NCI-H2171 (cell line): ENCODE results near the gene SENP5.
"Not testable (repeated sequence)": the region's sequence is repeated elsewhere in the genome, so short reads cannot be mapped to it uniquely, and the experiment has no call there.

Source experiments
- DNase-seq: peaks from one replicate; lab custom pipeline; 2025; lab: John Stamatoyannopoulos, UW

SENP5 gene

GRCh38 chr3:196941729-196942225 is 74.1 kb downstream of the SENP5 start:
- peak; percentile 61 for DNase-seq

DNA sequence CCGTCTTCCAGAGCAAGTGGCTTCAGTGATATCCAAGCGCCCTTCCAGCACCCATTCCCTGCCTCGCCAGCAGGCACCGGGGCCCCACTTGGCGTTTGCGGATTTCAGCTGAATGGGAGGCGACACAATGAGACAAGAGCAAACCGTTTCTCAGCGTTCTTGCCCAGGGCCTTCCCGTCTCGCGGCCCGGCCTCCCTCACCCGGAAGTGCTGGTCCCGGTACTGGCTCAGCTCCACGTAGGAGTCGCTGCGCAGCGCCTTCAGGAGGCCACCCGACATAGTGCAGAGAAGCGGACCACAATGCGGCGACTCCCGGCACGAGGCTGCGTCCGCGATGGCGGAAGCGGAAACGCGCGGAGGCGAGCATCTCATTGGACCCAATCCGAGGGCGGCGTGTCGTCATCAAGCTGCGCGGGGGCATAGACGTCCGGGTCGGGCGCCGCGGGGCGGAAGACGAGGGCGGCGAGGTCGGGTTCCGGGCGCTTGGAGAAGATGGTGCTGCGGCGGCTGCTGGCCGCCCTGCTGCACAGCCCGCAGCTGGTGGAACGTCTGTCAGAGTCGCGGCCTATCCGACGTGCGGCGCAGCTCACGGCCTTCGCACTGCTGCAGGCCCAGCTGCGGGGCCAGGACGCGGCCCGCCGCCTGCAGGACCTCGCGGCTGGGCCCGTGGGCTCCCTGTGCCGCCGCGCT is 74.7 kb downstream of the SENP5 start, which contains the start of gene NCBP2:
TSS of gene NCBP2 (minus strand) at position 303 of the 689 bp plus-strand sequence. CDS start at position 278, 25 bp downstream.
- DNase-seq: peak; percentile 99

GRCh38 chr3:196942915-196943277 is 75.2 kb downstream of the SENP5 start:
- peak; percentile 2 for DNase-seq

DNA sequence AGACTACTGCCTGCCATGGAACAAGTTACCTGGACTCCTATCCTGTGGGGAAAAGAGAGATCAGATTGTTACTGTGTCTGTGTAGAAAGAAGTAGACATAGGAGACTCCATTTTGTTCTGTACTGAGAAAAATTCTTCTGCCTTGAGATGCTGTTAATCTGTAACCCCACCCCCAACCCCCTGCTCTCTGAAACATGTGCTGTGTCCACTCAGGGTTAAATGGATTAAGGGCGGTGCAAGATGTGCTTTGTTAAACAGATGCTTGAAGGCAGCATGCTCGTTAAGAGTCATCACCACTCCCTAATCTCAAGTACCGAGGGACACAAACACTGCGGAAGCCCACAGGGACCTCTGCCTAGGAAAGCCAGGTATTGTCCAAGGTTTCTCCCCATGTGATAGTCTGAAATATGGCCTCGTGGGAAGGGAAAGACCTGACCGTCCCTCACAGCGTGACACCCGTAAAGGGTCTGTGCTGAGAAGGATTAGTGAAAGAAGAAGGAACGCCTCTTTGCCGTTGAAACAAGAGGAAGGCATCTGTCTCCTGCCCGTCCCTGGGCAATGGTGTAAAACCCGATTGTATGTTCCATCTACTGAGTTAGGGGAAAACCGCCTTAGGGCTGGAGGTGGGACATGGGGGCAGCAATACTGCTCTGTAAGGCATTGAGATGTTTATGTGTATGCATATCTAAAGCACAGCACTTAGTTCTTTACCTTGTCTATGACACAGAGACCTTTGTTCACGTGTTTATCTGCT is 76.5 kb downstream of the SENP5 start:
- not testable (repeated sequence) for DNase-seq

DNA sequence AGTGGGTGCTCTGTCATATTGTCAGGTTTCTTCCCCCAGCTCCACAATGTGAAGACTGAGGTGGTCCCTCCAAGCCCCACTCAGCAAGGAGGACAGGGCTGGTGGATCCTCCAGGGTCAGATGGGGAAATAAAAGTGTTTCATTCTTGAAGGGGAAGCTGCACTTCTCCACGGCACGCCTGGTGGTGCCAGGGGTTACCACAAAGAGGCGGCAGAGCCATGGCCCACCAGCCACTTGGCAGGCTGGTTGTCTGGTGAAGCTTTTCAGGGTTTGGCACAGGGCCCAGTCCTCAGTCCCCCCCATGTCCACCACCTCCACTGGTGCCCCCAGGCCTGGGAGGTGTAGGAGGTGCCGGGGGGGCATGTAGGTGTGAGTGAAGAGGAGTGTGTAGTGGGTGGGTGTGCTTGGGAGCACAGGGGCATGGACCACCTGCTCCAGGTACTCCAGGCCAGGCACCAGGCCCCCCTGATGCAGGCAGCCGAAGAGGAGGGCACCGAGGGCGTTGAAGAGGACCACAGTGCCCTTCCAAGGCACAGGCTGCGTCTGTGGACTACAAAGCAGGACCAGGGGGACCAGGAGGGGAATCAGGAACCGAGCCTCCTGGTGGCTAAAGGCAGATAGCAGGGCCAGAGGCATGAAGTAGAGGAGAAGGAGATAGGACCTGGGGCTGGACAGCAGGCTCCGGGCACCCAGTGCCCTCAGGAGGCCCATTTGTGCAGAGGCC is 79.6 kb downstream of the SENP5 start:
- DNase-seq: no peak

DNA sequence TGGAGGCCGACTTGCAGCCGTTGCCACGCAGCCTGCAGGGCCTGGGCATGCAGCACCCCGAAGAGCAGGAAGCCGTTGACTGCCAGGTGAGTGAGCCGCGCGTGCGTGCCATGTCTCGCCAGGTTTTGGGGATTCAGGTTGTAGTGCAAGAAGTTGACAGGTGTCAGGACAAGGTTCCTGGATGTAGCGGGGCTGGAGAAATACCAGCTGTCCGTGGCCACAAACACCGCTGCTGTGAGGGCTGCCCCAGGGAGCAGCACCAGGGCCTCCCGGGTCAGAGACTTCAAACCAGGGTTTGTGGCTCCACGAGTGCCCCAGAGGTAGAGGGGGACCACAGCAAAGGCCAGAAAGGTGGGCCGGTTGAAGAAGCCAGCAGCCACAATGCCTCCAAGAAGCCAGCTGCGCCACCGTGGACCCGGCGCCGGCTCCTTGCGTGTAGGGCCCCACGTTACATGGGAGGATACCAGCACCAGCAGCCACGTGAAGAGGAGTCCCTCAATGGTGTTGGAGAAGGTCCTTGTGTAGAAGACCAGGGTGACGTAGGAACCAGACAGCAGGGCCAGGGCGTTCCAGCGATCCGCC is 80.2 kb downstream of the SENP5 start:
- no peak for DNase-seq

GRCh38 chr3:196948442-196949284 is 80.9 kb downstream of the SENP5 start:
- DNase-seq: no peak

- DNase-seq: no peak
Measured at GRCh38 chr3:196949285-196949619, 81.5 kb downstream of the SENP5 start.

GRCh38 chr3:196949750-196950149 is 82.0 kb downstream of the SENP5 start:
- DNase-seq: no peak

GRCh38 chr3:196951371-196951770 is 83.7 kb downstream of the SENP5 start:
- no peak for DNase-seq

DNA sequence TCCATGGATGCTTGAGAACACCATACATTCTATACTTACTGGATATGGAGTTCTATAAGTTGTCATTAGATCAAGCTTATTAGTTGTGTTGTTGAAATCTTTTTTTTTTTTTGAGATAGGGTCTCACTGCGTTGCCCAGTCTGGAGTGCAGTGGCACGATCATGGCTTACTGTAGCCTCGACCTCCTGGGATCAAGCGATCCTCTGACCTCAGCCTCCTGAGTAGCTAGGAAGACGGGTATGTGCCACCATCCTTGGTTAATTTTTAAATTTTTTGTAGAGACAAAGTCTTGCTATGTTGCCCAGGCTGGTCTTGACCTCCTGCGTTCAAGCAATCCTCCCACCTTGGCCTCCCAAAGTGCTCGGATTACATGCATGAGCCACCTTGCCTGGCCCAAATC is 87.1 kb downstream of the SENP5 start:
- DNase-seq: no peak

- DNase-seq: no peak
Measured at GRCh38 chr3:196962108-196962929, 94.6 kb downstream of the SENP5 start.

DNA sequence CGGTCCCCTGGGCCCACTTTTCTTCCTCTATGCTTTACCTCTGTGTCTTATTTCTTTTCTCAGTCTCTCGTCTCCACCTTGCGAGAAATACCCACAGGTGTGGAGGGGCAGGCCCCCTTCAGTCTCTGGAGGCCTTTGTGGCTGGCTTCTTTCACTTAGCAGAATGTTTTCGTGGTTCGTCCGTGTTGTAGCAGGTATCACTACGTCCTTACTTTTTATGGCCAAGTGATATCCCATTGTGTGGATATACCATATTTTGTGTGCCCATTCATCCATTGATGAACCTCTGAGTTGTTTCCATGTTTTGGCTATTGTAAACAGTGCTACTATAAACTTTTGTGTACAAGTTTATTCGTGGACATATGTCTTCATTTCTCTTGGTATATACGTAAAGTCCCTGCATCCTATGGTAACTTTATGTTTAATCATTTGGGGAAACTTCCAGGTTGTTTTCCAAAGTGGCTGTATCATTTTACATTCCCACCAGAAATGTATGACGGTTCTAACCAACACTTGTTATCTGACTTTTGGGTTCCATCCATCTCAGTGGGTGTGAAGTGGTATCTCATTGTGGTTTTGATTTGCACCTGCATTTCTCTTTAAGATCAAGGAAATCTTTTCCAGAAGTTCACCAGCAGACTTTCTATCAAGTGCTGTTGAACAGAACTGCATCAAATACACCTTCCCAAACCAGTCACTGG is 95.4 kb downstream of the SENP5 start:
- no peak for DNase-seq

DNA sequence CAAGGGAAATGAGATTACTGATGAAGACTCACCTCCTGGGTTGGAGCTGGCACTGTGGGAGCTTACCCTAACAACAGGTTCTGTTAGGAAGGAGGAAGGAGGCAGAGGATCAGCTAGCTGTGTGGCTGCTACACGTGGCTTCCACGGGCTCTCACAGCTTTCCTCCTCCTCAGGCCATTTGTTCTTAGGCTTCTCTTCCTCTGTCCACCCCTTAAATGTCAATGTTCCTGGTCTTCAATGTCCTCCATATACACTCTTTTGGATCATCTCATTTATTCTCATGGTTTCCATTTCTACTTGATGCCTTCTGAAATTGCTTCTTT is 95.9 kb downstream of the SENP5 start:
- DNase-seq: no peak

DNA sequence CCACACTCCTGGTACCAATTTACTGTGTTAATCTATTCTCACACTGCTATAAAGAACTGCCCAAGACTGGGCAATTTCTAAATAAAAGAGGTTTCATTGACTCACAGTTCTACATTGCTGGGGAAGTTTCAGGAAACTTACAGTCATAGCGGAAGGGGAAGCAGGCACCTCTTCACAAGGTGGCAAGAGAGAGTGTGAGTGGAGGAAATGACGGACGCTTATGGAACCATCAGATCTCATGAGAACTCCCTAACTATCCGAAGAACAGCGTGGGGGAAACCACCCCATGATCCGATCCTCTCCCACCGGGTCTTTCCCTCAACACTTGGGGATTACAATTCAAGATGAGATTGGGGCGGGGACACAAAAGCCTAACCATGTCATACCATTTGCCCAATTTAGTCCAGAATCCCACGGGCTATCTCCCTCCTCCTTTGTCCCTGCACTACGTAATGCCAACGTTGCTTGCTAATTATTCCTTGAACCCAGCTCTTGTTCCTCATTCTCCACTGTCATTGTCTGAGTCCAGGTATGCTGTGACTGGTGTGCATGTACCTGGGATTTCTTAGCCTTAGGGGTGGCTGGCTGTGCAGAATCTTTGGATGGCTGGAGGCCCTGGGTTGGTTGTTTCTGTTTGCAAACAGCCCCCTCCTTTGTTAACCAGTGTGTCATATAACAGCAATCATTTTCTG is 97.5 kb downstream of the SENP5 start:
- DNase-seq: no peak

DNA sequence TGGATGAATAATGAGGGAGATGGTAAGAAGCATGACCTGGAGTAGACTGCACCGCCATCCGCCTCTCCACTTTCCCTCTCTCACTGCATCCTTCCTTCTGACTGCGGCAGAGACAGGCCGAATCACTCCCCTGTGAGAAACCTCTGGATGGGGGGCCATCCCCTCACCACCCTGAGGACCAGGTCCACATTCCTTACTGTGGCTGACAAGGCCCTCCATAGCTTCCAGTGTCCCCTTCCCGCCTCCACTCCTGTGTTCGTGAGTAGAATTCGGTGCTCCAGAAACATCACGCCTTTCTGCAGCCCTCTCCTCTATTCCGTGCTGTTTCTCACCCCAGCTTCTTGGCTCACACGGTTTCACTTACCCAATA is 98.1 kb downstream of the SENP5 start:
- DNase-seq: no peak

- DNase-seq: no peak
Measured at GRCh38 chr3:196966526-196967401, 99.0 kb downstream of the SENP5 start.

- DNase-seq: no peak
Measured at GRCh38 chr3:196967412-196968232, 99.9 kb downstream of the SENP5 start.
